Esophagus squamous epithelium (tissue), 5 donors: Measurements from ENCODE around the gene RERE. TPM values are rescaled to one million over a fixed set of nuclear protein-coding genes. Genes with fewer than 3 reads are reported as not detected.
"Not testable (repeated sequence)": the region's sequence is repeated elsewhere in the genome, so short reads cannot be mapped to it uniquely, and the experiment has no call there.

Experiments used
- DNase-seq: peaks from one replicate; lab custom pipeline; 2025; lab: John Stamatoyannopoulos, UW
- H3K27ac ChIP-seq, 4 donors: fragments of 200-600 bp; sonication (generic); one replicate each; pipeline ENCODE4 v1.5.1; 2016 to 2019; ENCODE audit warnings: mild to moderate bottlenecking in 1 of 4
- H3K27me3 ChIP-seq, 4 donors: fragments of 200-600 bp; sonication (generic); 1 replicate in 3 of 4; 2 replicates in 1 of 4; pipeline versions ENCODE4 v1.5.1 to v1.6.0; 2017 to 2021; ENCODE audit warnings: antibody characterized with exemption in 1 of 4
- H3K36me3 ChIP-seq, 3 donors: fragments of 200-600 bp; sonication (generic); one replicate each; pipeline ENCODE4 v1.5.1; 2016 to 2019
- H3K4me1 ChIP-seq, 3 donors: fragments of 200-600 bp; sonication (generic); one replicate each; pipeline ENCODE4 v1.5.1; 2017 to 2019
- H3K4me3 ChIP-seq, 4 donors: fragments of 200-600 bp; sonication (generic); 1 replicate in 3 of 4; 2 replicates in 1 of 4; pipeline ENCODE4 v1.5.1; 2016 to 2019; ENCODE audit warnings: mild to moderate bottlenecking in 2 of 4, moderate library complexity in 1 of 4
- H3K9me3 ChIP-seq, 3 donors: fragments of 200-600 bp; sonication (generic); one replicate each; pipeline ENCODE4 v1.5.1; 2016 to 2019
- CTCF ChIP-seq, 6 experiments: fragments of 450-650 bp in 4 of 6; fragments of 200-600 bp in 2 of 6; sonication (generic) in 2 of 6; IDR thresholded peaks; one replicate each; pipeline ENCODE4 v1.5.1; 2016 to 2019; ENCODE audit warnings: antibody characterized with exemption in 6 of 6, mild to moderate bottlenecking in 4 of 6, moderate library complexity in 4 of 6
- POLR2A ChIP-seq, 4 donors: fragments of 450-650 bp; IDR thresholded peaks; one replicate each; pipeline ENCODE4 v1.6.1; 2017; ENCODE audit warnings: antibody characterized with exemption in 4 of 4, mild to moderate bottlenecking in 4 of 4, moderate library complexity in 3 of 4
- WGBS, 2 donors: methylation state at CpG; one replicate each; pipeline ENCODE4 v1.1.5; 2018; 5-methylcytosine and 5-hydroxymethylcytosine counted together
- intact Hi-C: fragments of 100-400 bp; cut with DNase I; formaldehyde crosslinking; loops from one replicate; pipeline ENCODE4 v1.15.0; 2022
- total RNA-seq, 4 donors: library from RNA; depleted of rRNA; stranded (reverse); fragments of >200 nt; gene quantifications; one replicate each; pipeline ENCODE4 v1.1.0, GENCODE V29; 2016
- donor health status: DM: yes; HTN: yes; CAD: no.

RERE gene
- total RNA-seq, 4 donors from 2014 or later = 27.5 to 56.6 (median 32.1) TPM

GRCh38 chr1:8628606-8629005, 188.8 kb downstream of the RERE start:
- no peaks in the 10 kb centered on the region for H3K9me3 ChIP-seq
- no peak for TF ChIP-seq CTCF (IDR thresholded peaks at IDR 0.05)
- no peak for TF ChIP-seq POLR2A (IDR thresholded peaks at IDR 0.05)
- peak overlapping the region in 1 of 4 donors; percentile 9 for H3K27ac ChIP-seq
- no peak overlapping the region for H3K4me3 ChIP-seq
- peaks cover 0 to 3% (median 0%) of the 10 kb centered on the region in 3 donors for H3K36me3 ChIP-seq
- peaks cover 0 to 15% (median 0%) of the 10 kb centered on the region in 3 donors for H3K4me1 ChIP-seq
- H3K27me3 ChIP-seq = no peaks in the 10 kb centered on the region
- intact Hi-C loops = no loop called here
- no peak for DNase-seq
- WGBS, 2 donors = 67 to 79% methylated on average over 2 of the region's 2 CpGs

- no peaks in the 10 kb centered on the region for H3K9me3 ChIP-seq
- intact Hi-C loops = no loop called here
- DNase-seq = no peak
- H3K27me3 ChIP-seq = no peaks in the 10 kb centered on the region
- TF ChIP-seq CTCF (IDR thresholded peaks at IDR 0.05) (no peak), POLR2A (IDR thresholded peaks at IDR 0.05) (no peak)
- no peaks in the 10 kb centered on the region for H3K36me3 ChIP-seq
- H3K4me1 ChIP-seq = peaks cover 0 to 15% (median 0%) of the 10 kb centered on the region in 3 donors
- 85 to 90% methylated on average over 5 of the region's 5 CpGs for WGBS, 2 donors
- H3K27ac ChIP-seq = no peak overlapping the region
- H3K4me3 ChIP-seq = no peak overlapping the region
Measured at GRCh38 chr1:8627728-8628127, 189.7 kb downstream of the RERE start.

- WGBS, 2 donors = 67 to 74% methylated on average over 4 of the region's 4 CpGs
- Histone ChIP-seq H3K27ac (no peak overlapping the region), H3K9me3 (no peaks in the 10 kb centered on the region), H3K36me3 (no peaks in the 10 kb centered on the region), H3K4me1 (peaks cover 0 to 15% (median 0%) of the 10 kb centered on the region in 3 donors), H3K27me3 (no peaks in the 10 kb centered on the region), H3K4me3 (no peak overlapping the region)
- intact Hi-C loops = no loop called here
- no peak for TF ChIP-seq CTCF (IDR thresholded peaks at IDR 0.05)
- no peak for TF ChIP-seq POLR2A (IDR thresholded peaks at IDR 0.05)
- no peak for DNase-seq
Measured at GRCh38 chr1:8625981-8626898, 191.2 kb downstream of the RERE start.

GRCh38 chr1:8625491-8625890, 191.9 kb downstream of the RERE start:
- TF ChIP-seq CTCF (IDR thresholded peaks at IDR 0.05) = no peak
- TF ChIP-seq POLR2A (IDR thresholded peaks at IDR 0.05) = no peak
- 62 to 68% methylated on average over 2 of the region's 2 CpGs for WGBS, 2 donors
- H3K27me3 ChIP-seq = no peaks in the 10 kb centered on the region
- H3K9me3 ChIP-seq = no peaks in the 10 kb centered on the region
- H3K36me3 ChIP-seq = no peaks in the 10 kb centered on the region
- H3K4me1 ChIP-seq = peaks cover 0 to 15% (median 0%) of the 10 kb centered on the region in 3 donors
- intact Hi-C loops = no loop called here
- no peak overlapping the region for H3K27ac ChIP-seq
- H3K4me3 ChIP-seq = no peak overlapping the region
- DNase-seq = no peak

GRCh38 chr1:8623651-8624192, 193.7 kb downstream of the RERE start:
- DNase-seq, H3K4me3 ChIP-seq, intact Hi-C loops, H3K27ac ChIP-seq, H3K4me1 ChIP-seq, H3K9me3 ChIP-seq, H3K36me3 ChIP-seq, H3K27me3 ChIP-seq: not testable (repeated sequence)
- WGBS, 2 donors = 31 to 46% methylated on average over 7 of the region's 7 CpGs

- H3K27ac ChIP-seq, H3K4me3 ChIP-seq, H3K9me3 ChIP-seq, H3K4me1 ChIP-seq, intact Hi-C loops, H3K36me3 ChIP-seq, H3K27me3 ChIP-seq, DNase-seq: not testable (repeated sequence)
- WGBS, 2 donors = 60 to 86% methylated on average over 2 of the region's 2 CpGs
Measured at GRCh38 chr1:8621785-8622348, 195.6 kb downstream of the RERE start.

GRCh38 chr1:8621034-8621582, 196.3 kb downstream of the RERE start:
- H3K27me3 ChIP-seq, H3K9me3 ChIP-seq, H3K4me3 ChIP-seq, intact Hi-C loops, H3K4me1 ChIP-seq, H3K36me3 ChIP-seq, DNase-seq, H3K27ac ChIP-seq: not testable (repeated sequence)
- 87 to 89% methylated on average over 9 of the region's 9 CpGs for WGBS, 2 donors

GRCh38 chr1:8619917-8620502, 197.4 kb downstream of the RERE start:
- H3K27me3 ChIP-seq, intact Hi-C loops: not testable (repeated sequence)
- 83 to 91% methylated on average over 2 of the region's 2 CpGs for WGBS, 2 donors

More at GRCh38 chr1:8619917-8620502, 197.4 kb downstream of the RERE start:
- H3K36me3 ChIP-seq, H3K4me1 ChIP-seq, DNase-seq, H3K27ac ChIP-seq, H3K9me3 ChIP-seq, H3K4me3 ChIP-seq: not testable (repeated sequence)
